Mucosa of rectum (tissue), 2 donors: ENCODE results near the gene CABP2.

Experiments used
- H3K27ac ChIP-seq, 2 donors: one replicate each; pipeline ENCODE4 v1.7.0; 2013; ENCODE audit warnings: inconsistent platforms in 2 of 2, low read depth in 2 of 2, low read length in 2 of 2
- H3K27me3 ChIP-seq, 2 donors: one replicate each; pipeline ENCODE4 v1.7.0; 2013; ENCODE audit warnings: low read length in 2 of 2; ENCODE audit not compliant: control insufficient read depth in 2 of 2, insufficient read depth in 2 of 2
- H3K36me3 ChIP-seq, 2 donors: one replicate each; pipeline ENCODE4 v1.7.0; 2013; ENCODE audit warnings: low read length in 2 of 2; ENCODE audit not compliant: control insufficient read depth in 2 of 2, insufficient read depth in 2 of 2
- H3K4me1 ChIP-seq, 2 donors: one replicate each; pipeline ENCODE4 v1.7.0; 2013; ENCODE audit warnings: low read length in 2 of 2, mild to moderate bottlenecking in 1 of 2; ENCODE audit not compliant: control insufficient read depth in 2 of 2, insufficient read depth in 2 of 2
- H3K4me3 ChIP-seq, 2 donors: one replicate each; pipeline ENCODE4 v1.7.0; 2013; ENCODE audit warnings: low read length in 2 of 2
- H3K9ac ChIP-seq, 2 donors: one replicate each; pipeline ENCODE4 v1.7.0; 2013; ENCODE audit warnings: low read length in 2 of 2, low read depth in 1 of 2, mild to moderate bottlenecking in 1 of 2
- H3K9me3 ChIP-seq, 2 donors: one replicate each; pipeline ENCODE4 v1.7.0; 2013; ENCODE audit warnings: low read length in 2 of 2; ENCODE audit not compliant: control insufficient read depth in 2 of 2
- donor health status: healthy.
- donor health status: Normal muscosa, but diverticular disease.

Gene CABP2

DNA sequence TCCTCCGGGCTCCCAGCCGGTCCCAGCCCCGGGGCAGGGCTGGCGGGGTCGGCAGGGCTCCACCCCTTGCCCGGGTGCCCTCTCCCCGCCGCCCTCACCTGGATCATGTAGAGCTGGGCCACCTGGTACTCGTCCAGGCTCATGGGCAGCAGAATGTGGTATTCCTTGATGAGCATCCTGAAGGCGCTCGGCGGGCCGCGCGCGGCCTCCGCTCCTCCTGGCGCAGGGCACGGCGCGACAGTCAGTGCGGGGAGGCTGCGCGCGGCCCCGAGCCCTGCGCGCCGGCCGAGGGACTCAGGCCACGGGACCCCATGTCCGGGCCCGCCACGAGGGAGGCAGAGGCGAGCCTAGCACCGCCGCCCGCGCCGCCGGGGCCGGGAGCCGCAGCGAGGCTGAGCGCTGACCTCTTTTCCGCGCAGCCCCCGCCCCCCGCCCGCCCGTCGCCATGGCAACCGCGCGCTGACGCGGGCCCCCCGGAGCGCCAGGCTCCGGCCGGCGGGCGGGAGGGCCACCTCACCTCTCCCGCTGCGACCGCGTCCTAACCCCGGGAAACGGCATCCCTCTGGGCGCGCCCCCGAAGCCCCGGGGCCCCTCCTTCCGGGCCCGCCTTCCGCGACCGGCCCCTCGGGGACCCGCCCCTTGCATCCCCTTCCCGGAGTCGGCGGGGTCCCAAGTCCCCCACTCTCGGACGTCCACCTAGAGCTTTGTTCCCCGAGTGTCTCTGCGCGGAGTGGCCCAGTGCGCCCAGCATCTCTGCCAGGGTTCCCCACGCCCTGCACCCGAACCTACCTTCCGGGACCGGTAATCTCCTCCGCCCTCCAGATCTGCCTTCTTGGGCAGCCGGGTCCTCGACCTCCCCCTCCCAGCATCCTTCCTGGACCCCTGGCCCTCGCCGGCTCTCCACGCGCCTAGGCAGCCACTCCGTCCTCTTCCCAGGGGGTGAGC is 19.0 kb downstream of the CABP2 start:
- peak overlapping the region; percentile 99 to 100 for H3K27ac ChIP-seq
- peak overlapping the region; percentile 83 to 92 for H3K9ac ChIP-seq
- peaks cover 32 to 37% of the 10 kb centered on the region in 2 donors for H3K4me1 ChIP-seq
- no peaks in the 10 kb centered on the region for H3K27me3 ChIP-seq
- peaks cover 9 to 18% of the 10 kb centered on the region in 2 donors for H3K36me3 ChIP-seq
- no peaks in the 10 kb centered on the region for H3K9me3 ChIP-seq
- peak overlapping the region; percentile 83 to 85 for H3K4me3 ChIP-seq

DNA sequence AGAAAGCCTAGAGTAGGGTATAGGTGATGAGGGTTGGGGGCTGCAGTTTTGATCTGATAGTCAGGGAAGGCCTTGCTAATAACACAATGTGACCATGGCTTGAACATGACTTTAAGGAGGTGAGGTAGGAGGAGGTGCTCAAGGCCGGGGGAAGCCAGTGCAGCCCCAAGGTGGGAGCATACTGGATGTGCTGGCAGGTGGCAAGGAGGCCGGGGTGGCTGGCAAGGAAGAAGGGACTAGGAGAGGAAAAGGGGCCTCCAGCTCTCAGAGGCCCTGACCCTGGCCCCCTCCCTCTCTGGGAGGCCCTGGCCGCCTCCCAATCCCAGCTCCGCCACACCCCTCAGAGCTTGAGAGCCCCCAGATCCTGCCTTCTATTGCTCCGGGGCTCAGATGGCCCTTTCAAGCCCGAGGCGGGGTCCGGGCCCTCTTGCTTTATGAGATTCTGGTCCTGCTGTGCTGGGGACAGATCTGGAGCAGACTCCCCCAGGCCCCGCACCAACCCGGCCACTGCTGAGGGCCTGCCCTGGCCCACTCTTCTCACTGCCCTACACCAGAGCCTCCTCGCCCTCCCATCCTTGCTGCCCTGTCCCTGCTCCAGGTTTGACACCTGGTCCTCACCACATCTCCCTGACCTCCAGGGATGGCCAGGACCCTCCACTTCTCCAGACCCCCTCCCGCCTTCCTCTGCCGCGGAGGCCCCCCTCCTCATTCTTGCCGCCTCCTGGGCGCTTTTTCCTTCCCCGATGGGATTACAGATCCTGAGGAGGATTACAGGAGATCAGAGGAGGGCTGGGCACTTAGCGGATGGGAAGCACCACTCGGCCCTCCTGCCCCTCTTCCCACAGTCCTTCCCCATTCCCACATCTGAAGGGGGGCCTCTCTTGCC is 19.9 kb downstream of the CABP2 start:
- H3K4me3 ChIP-seq, result peak overlapping the region; percentile 31 to 85
- no peaks in the 10 kb centered on the region for H3K27me3 ChIP-seq
- H3K36me3 ChIP-seq, result peaks cover 14 to 23% of the 10 kb centered on the region in 2 donors
- H3K4me1 ChIP-seq, result peaks cover 27 to 31% of the 10 kb centered on the region in 2 donors
- peak overlapping the region in 1 of 2 donors; percentile 92 for H3K9ac ChIP-seq
- H3K27ac ChIP-seq, result no peak overlapping the region
- H3K9me3 ChIP-seq, result no peaks in the 10 kb centered on the region

DNA sequence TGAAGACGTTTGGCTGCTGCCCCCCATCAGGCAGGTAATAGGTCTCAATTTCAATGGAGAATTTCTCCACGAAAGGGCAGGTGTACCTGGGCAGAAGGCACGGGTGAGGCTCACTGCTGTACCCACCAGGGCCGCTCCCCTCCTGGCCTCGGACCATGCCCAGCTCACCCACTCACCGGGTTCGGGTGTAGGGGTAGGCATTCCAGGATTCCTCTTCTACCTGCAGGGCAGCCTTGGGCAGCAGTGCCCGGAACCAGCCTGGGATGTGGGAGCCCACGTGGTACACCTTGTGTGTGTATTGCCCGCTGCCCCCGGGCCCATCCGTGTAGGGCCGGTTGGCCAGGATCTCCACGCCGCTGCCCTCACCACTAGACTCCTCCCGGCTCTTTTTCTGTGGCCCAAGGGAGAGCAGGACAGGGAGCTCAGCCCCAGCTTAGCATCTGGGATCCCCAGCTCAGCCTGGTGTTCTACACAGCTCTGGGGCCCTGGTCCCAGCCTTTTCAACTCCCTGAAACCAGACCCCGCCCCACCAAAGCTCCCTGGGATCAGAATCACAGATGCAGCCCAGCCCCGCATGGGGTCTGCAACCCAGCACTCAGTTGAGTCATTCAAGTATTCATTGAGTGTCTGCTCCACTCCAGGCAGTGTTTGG is 20.8 kb downstream of the CABP2 start:
- Histone ChIP-seq H3K4me1 (peaks cover 25 to 28% of the 10 kb centered on the region in 2 donors), H3K27ac (no peak overlapping the region), H3K9me3 (no peaks in the 10 kb centered on the region), H3K27me3 (no peaks in the 10 kb centered on the region), H3K36me3 (peaks cover 22 to 32% of the 10 kb centered on the region in 2 donors), H3K9ac (no peak overlapping the region), H3K4me3 (no peak overlapping the region)

DNA sequence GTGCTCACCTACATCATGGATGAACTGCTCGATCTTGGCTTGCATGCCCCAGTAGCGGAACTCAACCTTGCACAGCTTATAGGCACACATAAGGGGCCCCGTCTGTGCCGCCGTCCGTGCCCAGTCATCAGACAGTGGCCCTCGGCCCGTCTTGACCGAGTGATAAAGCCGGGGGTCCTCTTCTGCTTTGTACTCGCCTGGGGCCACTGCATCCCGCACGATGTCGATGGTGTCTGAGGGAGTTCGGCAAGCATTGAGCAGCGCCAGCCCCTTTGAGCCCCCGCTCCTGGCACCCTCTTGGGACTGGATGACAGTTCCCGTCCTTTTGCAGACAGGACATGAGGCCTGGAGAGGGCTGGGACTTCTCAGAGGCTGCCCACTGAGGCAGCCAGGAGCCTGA is 21.4 kb downstream of the CABP2 start:
- no peaks in the 10 kb centered on the region for H3K9me3 ChIP-seq
- H3K9ac ChIP-seq, result no peak overlapping the region
- H3K27me3 ChIP-seq, result no peaks in the 10 kb centered on the region
- H3K27ac ChIP-seq, result no peak overlapping the region
- H3K4me3 ChIP-seq, result no peak overlapping the region
- peaks cover 24 to 35% of the 10 kb centered on the region in 2 donors for H3K36me3 ChIP-seq
- H3K4me1 ChIP-seq, result peaks cover 19 to 22% of the 10 kb centered on the region in 2 donors

DNA sequence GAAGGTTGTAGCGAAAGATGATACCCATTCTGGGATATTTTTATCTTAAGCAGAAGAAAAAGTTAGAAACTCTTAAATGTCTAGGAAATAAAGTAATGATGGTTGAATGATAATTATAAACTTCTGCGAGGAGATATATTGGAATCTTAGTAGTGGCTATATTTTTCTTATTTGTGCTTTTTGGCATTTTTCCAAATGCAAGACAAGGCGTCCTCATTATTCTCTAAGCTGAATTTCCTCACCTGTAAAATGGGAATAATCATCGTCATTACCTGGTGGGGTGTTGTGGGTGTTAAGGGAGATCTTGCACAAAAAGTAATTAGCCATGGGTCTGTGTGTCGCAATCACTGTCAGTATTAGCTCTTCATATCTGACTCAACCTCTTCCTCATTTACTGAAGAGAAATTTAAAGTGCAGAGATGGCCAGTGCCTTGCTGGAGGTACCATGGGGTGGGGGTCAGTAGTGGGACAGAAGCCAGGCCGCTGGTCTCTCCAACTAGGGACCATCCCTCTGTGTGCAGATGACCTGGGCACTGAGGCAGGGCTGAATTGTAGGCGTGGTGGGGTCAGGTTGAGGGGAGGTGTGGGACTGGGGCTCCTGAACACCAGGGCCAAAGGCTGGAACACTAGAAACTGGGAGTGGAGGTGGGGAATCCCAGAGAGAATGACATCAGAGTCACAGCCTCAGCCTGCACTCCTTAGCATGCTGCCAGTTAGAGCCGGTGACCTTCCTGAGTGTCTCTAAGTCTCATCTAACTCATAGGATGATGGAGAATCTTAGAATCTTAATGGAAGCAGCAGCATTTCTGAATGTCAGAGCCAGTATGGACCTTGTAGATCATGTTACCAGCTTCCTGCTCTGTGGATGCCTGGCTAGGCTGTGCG is 22.2 kb downstream of the CABP2 start:
- H3K9me3 ChIP-seq, result no peaks in the 10 kb centered on the region
- H3K27me3 ChIP-seq, result no peaks in the 10 kb centered on the region
- peaks cover 11 to 14% of the 10 kb centered on the region in 2 donors for H3K4me1 ChIP-seq
- no peak overlapping the region for H3K9ac ChIP-seq
- H3K4me3 ChIP-seq, result no peak overlapping the region
- no peak overlapping the region for H3K27ac ChIP-seq
- H3K36me3 ChIP-seq, result peaks cover 28 to 36% of the 10 kb centered on the region in 2 donors

DNA sequence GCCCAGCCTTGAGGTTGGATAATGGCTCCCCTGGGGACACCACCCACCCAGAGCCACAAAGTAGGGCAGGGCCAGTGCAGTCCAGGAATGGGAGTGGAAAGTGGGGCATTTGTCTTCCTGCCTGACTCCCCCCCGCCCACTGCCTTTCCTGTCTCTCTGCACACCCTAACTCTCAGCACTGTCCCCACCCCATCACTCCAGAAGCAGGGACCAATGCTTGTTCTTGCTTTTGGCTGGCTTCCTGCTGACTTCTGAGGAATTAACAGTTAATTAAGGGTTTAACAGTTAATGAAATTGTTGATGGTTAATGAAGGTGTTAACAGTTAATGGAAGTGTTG is 22.8 kb downstream of the CABP2 start:
- no peak overlapping the region for H3K9ac ChIP-seq
- H3K27ac ChIP-seq, result no peak overlapping the region
- H3K27me3 ChIP-seq, result no peaks in the 10 kb centered on the region
- no peaks in the 10 kb centered on the region for H3K9me3 ChIP-seq
- peaks cover 33 to 41% of the 10 kb centered on the region in 2 donors for H3K36me3 ChIP-seq
- no peak overlapping the region for H3K4me3 ChIP-seq
- peaks cover 5 to 10% of the 10 kb centered on the region in 2 donors for H3K4me1 ChIP-seq

DNA sequence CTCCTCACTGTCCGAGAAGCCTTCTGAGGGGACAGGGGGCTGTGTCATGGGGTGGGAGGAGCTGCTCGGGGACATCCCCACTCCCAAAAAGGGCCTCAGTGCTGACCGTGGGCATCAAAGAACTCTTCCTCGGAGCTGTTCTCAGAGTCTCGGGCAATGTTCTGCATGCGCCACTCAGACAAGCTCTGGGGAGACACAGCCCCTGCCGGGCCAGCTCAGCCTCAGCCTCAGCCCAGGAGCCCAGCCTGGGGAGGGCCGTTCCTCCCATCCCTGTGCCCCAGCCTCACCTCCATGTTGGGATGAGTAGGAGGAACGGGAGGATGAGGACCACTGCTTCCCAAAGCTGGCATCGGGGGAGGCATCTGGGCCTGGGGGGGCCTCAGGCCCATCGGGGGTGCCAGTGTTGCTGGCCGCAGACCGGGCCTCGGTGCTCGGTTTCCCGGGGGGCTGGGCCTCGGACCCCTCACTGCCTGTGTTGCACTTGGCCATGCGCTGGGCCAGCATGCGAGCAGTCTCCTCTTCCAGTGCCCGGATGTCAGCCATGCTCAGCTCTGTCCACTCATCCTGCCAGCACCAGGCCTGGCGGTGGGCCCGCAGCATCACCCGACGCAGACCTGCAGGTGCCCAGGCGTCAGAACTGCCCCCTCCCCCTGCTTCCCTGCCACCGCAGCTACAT is 23.3 kb downstream of the CABP2 start:
- peaks cover 39 to 45% of the 10 kb centered on the region in 2 donors for H3K36me3 ChIP-seq
- no peak overlapping the region for H3K4me3 ChIP-seq

DNA sequence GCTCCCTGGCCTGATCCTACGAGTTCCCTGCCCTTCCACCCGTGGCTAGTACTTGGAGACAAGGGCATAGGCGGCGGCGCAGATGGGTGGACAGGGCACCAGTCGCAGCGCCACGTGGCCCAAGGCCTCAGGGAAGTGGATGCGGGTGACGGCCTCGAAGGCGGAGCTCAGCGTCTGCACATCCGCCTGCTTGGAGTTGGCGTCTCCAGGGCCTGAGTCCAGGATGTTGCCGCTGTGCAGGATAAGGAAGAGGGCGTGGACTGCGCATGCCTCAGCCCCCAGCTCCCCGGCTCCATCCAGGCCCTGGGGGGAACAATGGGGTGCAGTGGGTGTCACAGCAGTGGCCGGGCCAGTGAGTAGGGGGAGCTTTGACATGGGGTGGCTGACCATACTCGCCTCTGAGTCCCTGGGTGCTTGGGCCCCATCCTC is 24.7 kb downstream of the CABP2 start:
- Histone ChIP-seq H3K4me1 (peaks cover 0 to under 1% of the 10 kb centered on the region in 2 donors), H3K9me3 (no peaks in the 10 kb centered on the region), H3K4me3 (no peak overlapping the region), H3K9ac (no peak overlapping the region), H3K27me3 (no peaks in the 10 kb centered on the region), H3K36me3 (peaks cover 43 to 48% of the 10 kb centered on the region in 2 donors), H3K27ac (no peak overlapping the region)

More for the DNA sequence above, 23.3 kb downstream of the CABP2 start:
- Histone ChIP-seq H3K9me3 (no peaks in the 10 kb centered on the region), H3K27me3 (no peaks in the 10 kb centered on the region), H3K27ac (no peak overlapping the region), H3K4me1 (peaks cover 4 to 8% of the 10 kb centered on the region in 2 donors), H3K9ac (no peak overlapping the region)
